Central memory CD4-positive, alpha-beta T cell (primary cell): Measurements from ENCODE around the gene GHR.
"Not testable (repeated sequence)": the region's sequence is repeated elsewhere in the genome, so short reads cannot be mapped to it uniquely, and the experiment has no call there.

Experiments used
- DNase-seq: peaks from one replicate; pipeline ENCODE4 v3.0.0; 2022

Gene GHR

GRCh38 chr5:42653705-42654104, 230.5 kb downstream of the GHR start:
- DNase-seq, result no peak

DNA sequence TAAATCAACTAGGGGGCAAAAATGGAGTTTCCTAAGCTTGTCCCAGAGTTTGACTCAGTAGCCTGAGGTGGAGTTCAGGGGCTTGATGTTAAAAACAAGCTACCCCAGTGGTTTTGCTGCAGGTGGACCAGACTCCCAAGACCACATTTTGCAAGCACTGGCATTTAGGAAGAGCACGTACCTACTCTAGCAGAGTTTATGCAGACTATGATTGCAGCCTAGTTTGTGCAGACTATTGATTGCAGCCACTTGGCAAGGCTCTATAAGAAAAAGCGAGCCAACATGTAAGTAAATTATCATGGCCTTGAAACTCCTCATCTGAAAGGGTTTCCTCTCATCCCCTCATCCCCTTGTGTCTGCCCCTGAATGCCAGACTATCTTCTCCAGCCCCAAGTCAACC, 231.4 kb downstream of the GHR start:
- no peak for DNase-seq

DNA sequence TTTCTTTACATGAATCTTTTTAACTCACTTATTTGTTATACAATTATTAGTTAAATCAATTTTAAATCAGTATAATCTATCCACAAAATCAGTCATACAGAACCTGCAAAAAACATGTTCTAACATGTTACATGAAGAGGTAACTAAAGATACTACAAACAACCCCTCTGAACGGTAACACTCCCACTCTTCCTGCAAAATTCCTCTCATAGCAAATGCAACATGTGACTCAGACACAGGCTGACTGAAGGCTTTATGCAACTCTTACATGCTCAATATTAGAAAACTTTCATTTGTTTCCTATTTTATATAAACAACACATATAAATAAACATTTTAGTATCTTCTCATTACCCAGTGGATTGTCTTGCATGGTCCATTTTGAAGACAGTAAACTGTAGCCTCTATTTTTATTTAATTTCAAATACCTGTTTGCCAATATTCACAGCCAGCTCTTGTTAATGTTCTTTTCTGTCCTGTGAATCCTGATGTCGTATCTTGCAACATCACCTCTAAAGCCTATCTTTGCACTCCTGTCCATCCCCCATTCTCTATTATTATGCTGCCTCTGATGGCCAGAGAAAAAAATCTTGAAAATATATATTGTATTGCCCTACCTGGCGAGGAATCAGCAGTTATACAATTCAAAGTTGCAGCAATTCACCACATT, 232.9 kb downstream of the GHR start:
- DNase-seq, result no peak

- DNase-seq, result no peak
Observed at GRCh38 chr5:42656651-42657015, 233.4 kb downstream of the GHR start.

- DNase-seq, result not testable (repeated sequence)
Observed at GRCh38 chr5:42659869-42660268, 236.6 kb downstream of the GHR start.

GRCh38 chr5:42665857-42666256, 242.6 kb downstream of the GHR start:
- DNase-seq, result no peak

- DNase-seq, result no peak
Observed at GRCh38 chr5:42666869-42667268, 243.6 kb downstream of the GHR start.

- DNase-seq, result no peak
Observed at GRCh38 chr5:42668254-42668653, 245.0 kb downstream of the GHR start.

DNA sequence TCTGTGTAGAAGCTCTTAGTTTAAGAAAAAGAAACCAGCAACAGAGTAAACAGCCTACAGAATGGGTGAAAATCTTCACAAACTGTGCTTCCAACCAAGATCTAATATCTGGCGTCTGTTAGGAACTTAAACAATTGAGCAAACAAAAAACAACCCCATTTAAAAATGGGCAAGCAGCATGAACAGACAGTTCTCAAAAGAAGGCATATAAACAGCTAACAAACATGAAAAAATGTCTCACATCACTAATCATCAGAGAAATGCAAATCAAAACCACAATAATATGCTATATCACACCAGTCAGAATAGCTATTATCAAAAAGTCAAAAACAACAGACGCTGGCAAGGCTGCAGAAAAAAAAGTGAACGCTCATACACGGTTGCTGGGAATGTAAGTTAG, 249.7 kb downstream of the GHR start:
- DNase-seq, result no peak

GRCh38 chr5:42675602-42676001, 252.4 kb downstream of the GHR start:
- no peak for DNase-seq

- no peak for DNase-seq
Observed at GRCh38 chr5:42676362-42676761, 253.1 kb downstream of the GHR start.

DNA sequence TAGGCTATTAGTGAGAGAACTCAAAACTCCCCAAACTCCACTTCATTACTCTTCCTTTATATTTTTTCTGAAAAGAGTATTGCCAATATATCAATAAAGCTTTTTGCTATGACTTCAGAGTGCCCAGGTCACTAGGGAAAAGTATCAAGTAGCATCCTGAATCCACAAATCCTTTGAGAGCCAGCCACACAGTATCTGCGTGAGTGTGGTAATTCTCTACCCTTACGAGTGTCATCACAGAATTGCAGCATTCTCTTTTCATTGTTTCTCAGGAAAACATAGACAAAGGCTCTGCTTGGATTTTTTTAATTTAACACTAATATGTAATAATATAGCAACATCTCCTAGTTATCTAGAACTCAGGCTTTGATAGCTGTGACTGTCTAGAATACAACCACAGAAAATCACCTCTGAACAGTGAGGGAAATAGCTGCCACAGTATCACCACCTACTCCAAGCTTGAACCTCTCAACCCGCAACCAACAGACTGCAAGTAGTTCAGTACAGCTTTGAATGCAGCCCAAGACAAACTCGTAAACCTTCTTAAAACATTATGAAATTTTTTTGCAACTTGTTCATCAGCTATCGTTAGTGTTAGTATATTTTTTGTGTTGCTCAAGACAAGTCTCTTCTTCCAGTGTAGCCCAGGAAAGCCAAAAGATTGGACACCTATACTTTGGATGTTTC, 254.1 kb downstream of the GHR start:
- no peak for DNase-seq

GRCh38 chr5:42680046-42680445, 256.8 kb downstream of the GHR start:
- no peak for DNase-seq

- not testable (repeated sequence) for DNase-seq
Observed at GRCh38 chr5:42685078-42685477, 261.8 kb downstream of the GHR start.

DNA sequence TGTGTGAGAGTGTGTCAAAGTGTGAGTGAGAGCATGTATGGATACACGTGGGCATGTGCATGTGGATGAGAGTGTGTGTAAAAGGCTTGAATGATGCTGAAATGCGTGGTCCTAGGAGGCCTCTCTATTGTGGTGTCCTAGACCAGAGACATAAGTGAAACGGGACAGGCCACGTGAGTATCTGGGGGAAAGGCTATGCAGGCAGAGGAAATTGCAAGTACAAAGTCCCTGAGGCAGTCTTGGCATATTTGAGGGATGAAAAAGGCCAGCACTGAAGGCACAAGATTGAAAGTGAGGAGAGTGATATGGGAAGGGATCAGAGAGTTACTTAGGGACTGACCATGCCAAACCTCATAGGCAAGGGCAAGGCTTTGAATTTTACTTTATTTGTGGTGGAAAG, 266.2 kb downstream of the GHR start:
- DNase-seq, result no peak

- DNase-seq, result no peak
Observed at GRCh38 chr5:42691413-42691937, 268.2 kb downstream of the GHR start.

DNA sequence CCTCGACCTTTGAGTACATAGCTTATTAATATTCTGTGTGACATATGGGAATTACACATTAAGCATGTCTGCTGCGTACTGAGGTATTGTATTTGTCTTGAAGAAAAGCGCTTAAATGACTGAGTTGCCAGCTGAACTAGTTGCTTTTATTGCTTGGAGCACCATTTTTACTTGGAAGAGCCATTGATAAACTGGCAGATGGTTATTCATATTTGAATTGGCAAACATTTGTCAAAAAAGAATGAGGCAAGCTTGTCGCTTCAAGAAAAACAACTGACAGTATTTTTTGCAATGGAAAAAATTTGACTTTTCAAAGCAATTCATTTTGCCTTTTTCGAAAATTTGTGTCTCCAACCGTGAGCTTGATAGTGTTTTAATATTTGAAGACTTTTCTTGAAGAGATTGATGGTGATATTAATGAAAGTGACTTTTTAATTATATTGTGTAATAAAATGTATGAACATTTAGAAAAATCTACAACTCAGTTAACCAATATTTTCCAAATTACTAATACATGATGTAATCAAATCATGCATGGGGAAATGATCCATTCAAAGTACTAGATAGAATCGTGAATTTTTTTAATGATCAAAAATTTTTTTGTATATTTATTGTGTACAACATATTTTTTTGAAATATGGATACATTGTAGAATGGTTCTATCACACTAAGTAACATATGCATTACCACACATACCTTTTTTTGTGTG, 278.3 kb downstream of the GHR start:
- DNase-seq, result no peak

DNA sequence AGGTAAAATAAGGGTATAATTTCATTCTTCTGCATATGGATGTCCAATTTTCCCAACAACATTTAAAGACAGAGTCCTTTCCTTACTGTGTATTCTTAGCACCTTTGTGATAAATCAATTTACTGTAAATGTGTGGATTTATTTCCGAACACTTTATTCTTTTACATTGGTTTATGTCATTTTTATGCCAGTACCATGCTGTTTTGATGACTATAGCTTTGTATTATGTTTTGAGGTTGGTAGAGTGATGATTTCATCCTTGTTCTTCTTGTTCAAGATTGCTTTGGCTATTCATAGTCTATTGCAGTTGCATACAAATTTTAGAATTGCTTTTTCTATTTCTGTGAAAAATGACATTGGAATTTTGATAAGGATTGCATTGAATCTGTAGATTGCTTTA, 280.0 kb downstream of the GHR start:
- DNase-seq, result no peak

- DNase-seq, result no peak
Observed at GRCh38 chr5:42715785-42716184, 292.5 kb downstream of the GHR start.

DNA sequence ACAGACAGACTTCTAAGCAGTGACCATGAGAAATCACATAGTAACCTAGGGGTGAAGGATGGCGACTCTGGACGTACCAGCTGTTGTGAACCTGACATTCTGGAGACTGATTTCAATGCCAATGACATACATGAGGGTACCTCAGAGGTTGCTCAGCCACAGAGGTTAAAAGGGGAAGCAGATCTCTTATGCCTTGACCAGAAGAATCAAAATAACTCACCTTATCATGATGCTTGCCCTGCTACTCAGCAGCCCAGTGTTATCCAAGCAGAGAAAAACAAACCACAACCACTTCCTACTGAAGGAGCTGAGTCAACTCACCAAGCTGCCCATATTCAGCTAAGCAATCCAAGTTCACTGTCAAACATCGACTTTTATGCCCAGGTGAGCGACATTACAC, 295.4 kb downstream of the GHR start:
- DNase-seq, result peak; percentile 12

DNA sequence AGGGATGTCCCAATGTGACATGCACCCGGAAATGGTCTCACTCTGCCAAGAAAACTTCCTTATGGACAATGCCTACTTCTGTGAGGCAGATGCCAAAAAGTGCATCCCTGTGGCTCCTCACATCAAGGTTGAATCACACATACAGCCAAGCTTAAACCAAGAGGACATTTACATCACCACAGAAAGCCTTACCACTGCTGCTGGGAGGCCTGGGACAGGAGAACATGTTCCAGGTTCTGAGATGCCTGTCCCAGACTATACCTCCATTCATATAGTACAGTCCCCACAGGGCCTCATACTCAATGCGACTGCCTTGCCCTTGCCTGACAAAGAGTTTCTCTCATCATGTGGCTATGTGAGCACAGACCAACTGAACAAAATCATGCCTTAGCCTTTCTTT, 295.8 kb downstream of the GHR start:
- DNase-seq, result no peak

DNA sequence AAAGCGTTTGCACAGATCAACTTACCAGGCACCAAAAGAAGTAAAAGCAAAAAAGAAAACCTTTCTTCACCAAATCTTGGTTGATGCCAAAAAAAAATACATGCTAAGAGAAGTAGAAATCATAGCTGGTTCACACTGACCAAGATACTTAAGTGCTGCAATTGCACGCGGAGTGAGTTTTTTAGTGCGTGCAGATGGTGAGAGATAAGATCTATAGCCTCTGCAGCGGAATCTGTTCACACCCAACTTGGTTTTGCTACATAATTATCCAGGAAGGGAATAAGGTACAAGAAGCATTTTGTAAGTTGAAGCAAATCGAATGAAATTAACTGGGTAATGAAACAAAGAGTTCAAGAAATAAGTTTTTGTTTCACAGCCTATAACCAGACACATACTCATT, 297.0 kb downstream of the GHR start:
- DNase-seq, result peak; percentile 9

GRCh38 chr5:42721484-42721883, 298.2 kb downstream of the GHR start:
- no peak for DNase-seq

DNA sequence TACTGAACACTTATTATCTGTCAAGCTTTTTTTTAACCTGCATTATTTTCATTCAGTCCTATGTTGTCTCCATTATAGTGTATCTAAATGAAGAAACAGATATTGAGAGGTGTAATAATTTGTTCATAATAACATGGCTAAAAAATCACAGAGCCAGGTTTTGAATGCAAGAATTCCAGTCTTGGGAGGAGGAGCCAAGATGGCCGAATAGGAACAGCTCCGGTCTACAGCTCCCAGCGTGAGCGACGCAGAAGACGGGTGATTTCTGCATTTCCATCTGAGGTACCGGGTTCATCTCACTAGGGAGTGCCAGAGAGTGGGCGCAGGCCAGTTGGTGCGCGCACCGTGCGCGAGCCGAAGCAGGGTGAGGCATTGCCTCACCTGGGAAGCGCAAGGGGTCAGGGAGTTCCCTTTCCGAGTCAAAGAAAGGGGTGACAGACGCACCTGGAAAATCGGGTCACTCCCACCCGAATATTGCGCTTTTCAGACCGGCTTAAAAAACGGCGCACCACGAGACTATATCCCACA, 311.4 kb downstream of the GHR start:
- DNase-seq, result not testable (repeated sequence)
